SK-N-SH (cell line): ENCODE data around the gene STX3. TPM values are rescaled to one million over a fixed set of nuclear protein-coding genes. Genes with fewer than 3 reads are reported as not detected.

Source experiments
- CTCF ChIA-PET: fragments of 300-600, 350-600 bp; formaldehyde crosslinking; extraction: SDS; loops from one replicate; lab custom pipeline; 2021; lab: Yijun Ruan, JAX
- POLR2A ChIA-PET: fragments of 350-600 bp; sonication (Branson Sonifier 250); formaldehyde crosslinking; extraction: SDS; loops from one replicate; lab custom pipeline; 2020; ENCODE audit warnings: antibody characterized with exemption, inconsistent platforms; lab: Yijun Ruan, JAX
- DNase-seq: peaks from one replicate; pipeline ENCODE4 v3.0.0; 2012
- H2AFZ ChIP-seq: fragments of 200-600 bp; sonication (generic); 2 replicates; pipeline ENCODE4 v1.8.1; 2016; ENCODE audit warnings: antibody characterized with exemption, mild to moderate bottlenecking, low read depth
- H3F3A ChIP-seq: fragments of 200-600 bp; sonication (generic); replicated peaks from 2 replicates; pipeline ENCODE3; 2016; ENCODE audit warnings: antibody characterized with exemption, mild to moderate bottlenecking; ENCODE audit not compliant: insufficient read depth
- H3K27ac ChIP-seq, 2 experiments: fragments of 200-500 bp in 1 of 2; fragments of 200-600 bp in 1 of 2; sonication (Bioruptor generic) in 1 of 2; sonication (generic), shearing (Covaris generic) in 1 of 2; 2 replicates each; pipeline versions ENCODE4 v1.5.1 to v1.6.1; 2014 to 2016; ENCODE audit warnings: low read depth in 2 of 2, inconsistent platforms in 1 of 2, low read length in 1 of 2, mild to moderate bottlenecking in 1 of 2, mixed read lengths in 1 of 2
- H3K27me3 ChIP-seq: fragments of 200-600 bp; sonication (generic), shearing (Covaris generic); 2 replicates; pipeline ENCODE4 v1.6.1; 2016; ENCODE audit warnings: mixed run types; ENCODE audit not compliant: insufficient read depth
- H3K36me3 ChIP-seq, 2 experiments: fragments of 200-500 bp in 1 of 2; fragments of 200-600 bp in 1 of 2; sonication (Bioruptor generic) in 1 of 2; sonication (generic) in 1 of 2; replicated peaks in 1 of 2; 2 replicates each; pipeline versions ENCODE3 to v1.5.1; 2014 to 2016; ENCODE audit warnings: low read length in 1 of 2, mild to moderate bottlenecking in 1 of 2; ENCODE audit not compliant: insufficient read depth in 2 of 2, control insufficient read depth in 1 of 2
- H3K4me1 ChIP-seq, 2 experiments: fragments of 200-500 bp in 1 of 2; fragments of 200-600 bp in 1 of 2; sonication (Bioruptor generic) in 1 of 2; sonication (generic), shearing (Covaris generic) in 1 of 2; 2 replicates each; pipeline versions ENCODE4 v1.5.1 to v1.6.1; 2014 to 2016; ENCODE audit warnings: low read depth in 1 of 2, low read length in 1 of 2, mixed run types in 1 of 2; ENCODE audit not compliant: insufficient read depth in 2 of 2, control insufficient read depth in 1 of 2
- H3K4me2 ChIP-seq: fragments of 200-600 bp; sonication (generic), shearing (Covaris generic); 2 replicates; pipeline ENCODE4 v1.6.1; 2017; ENCODE audit warnings: mixed run types
- H3K4me3 ChIP-seq, 2 experiments: fragments of 200-500 bp in 1 of 2; fragments of 200-600 bp in 1 of 2; sonication (Bioruptor generic) in 1 of 2; sonication (generic), shearing (Covaris generic) in 1 of 2; 2 replicates each; pipeline versions ENCODE4 v1.5.1 to v1.8.1; 2014 to 2016; ENCODE audit warnings: low read depth in 2 of 2, inconsistent platforms in 1 of 2, low read length in 1 of 2, mild to moderate bottlenecking in 1 of 2, mixed read lengths in 1 of 2, moderate library complexity in 1 of 2
- H3K79me2 ChIP-seq: fragments of 200-600 bp; sonication (generic); 2 replicates; pipeline ENCODE4 v1.8.1; 2017; ENCODE audit warnings: mild to moderate bottlenecking; ENCODE audit not compliant: insufficient read depth
- H3K9ac ChIP-seq: fragments of 200-600 bp; sonication (generic); 2 replicates; pipeline ENCODE4 v1.6.1; 2017; ENCODE audit warnings: mixed run types
- H3K9me2 ChIP-seq: fragments of 200-600 bp; sonication (generic); 2 replicates; pipeline ENCODE4 v1.6.1; 2017; ENCODE audit warnings: mixed run types
- H3K9me3 ChIP-seq: fragments of 200-600 bp; sonication (generic); 2 replicates; pipeline ENCODE4 v1.6.1; 2017; ENCODE audit warnings: mixed run types, mild to moderate bottlenecking, moderate library complexity
- H4K20me1 ChIP-seq: fragments of 200-600 bp; sonication (generic); 2 replicates; pipeline ENCODE4 v1.6.1; 2017; ENCODE audit warnings: mild to moderate bottlenecking, mixed run types; ENCODE audit not compliant: insufficient read depth
- CHD2 ChIP-seq: fragments of 150-350 bp; IDR thresholded peaks from 2 replicates; pipeline ENCODE4 v1.6.1; 2018; ENCODE audit warnings: low read length; ENCODE audit not compliant: partially characterized antibody
- EZH2phosphoT487 ChIP-seq: fragments of 200-600 bp; sonication (generic); IDR thresholded peaks from 2 replicates; pipeline ENCODE4 v1.6.1; 2017; ENCODE audit warnings: low read depth, mixed run types, mild to moderate bottlenecking, antibody characterized with exemption, moderate library complexity, borderline replicate concordance
- FOXJ3 ChIP-seq: sonication (generic); formaldehyde crosslinking; IDR thresholded peaks from 2 replicates; pipeline ENCODE4 v1.5.1; 2020; ENCODE audit warnings: mild to moderate bottlenecking, missing genetic modification reagents
- GABPA ChIP-seq: IDR thresholded peaks from 2 replicates; pipeline ENCODE4 v1.4.0; 2012; ENCODE audit warnings: low read depth, mild to moderate bottlenecking
- GATA2 ChIP-seq: sonication (generic); formaldehyde crosslinking; IDR thresholded peaks from 2 replicates; pipeline ENCODE4 v1.5.0; 2020; ENCODE audit warnings: mild to moderate bottlenecking, missing genetic modification reagents
- JUND ChIP-seq: IDR thresholded peaks from 2 replicates; pipeline ENCODE4 v1.4.0; 2012
- MEF2A ChIP-seq: IDR thresholded peaks from 2 replicates; pipeline ENCODE4 v1.4.0; 2012; ENCODE audit warnings: low read depth, borderline replicate concordance
- NFIC ChIP-seq: IDR thresholded peaks from 2 replicates; pipeline ENCODE4 v1.4.0; 2012; ENCODE audit warnings: borderline replicate concordance
- POLR2AphosphoS5 ChIP-seq: IDR thresholded peaks from 2 replicates; pipeline ENCODE4 v1.6.1; 2012; ENCODE audit warnings: low read depth, low read length
- RFX5 ChIP-seq: IDR thresholded peaks from 2 replicates; pipeline ENCODE4 v1.6.1; 2012; ENCODE audit warnings: mild to moderate bottlenecking, improper control_type of control experiment, low read length
- RXRA ChIP-seq: IDR thresholded peaks from 2 replicates; pipeline ENCODE4 v1.4.0; 2012; ENCODE audit warnings: low read depth, mild to moderate bottlenecking, borderline replicate concordance
- TEAD4 ChIP-seq: IDR thresholded peaks from 2 replicates; pipeline ENCODE4 v1.4.0; 2012; ENCODE audit warnings: mild to moderate bottlenecking, borderline replicate concordance; ENCODE audit not compliant: insufficient read depth
- USF1 ChIP-seq: IDR thresholded peaks from 2 replicates; pipeline ENCODE4 v1.4.0; 2012; ENCODE audit warnings: low read depth, borderline replicate concordance
- USF2 ChIP-seq: fragments of 150-350 bp; IDR thresholded peaks from 2 replicates; pipeline ENCODE4 v1.6.1; 2017; ENCODE audit warnings: antibody characterized with exemption, low read length, low read depth, borderline replicate concordance
- WGBS: methylation state at CpG from one replicate; pipeline ENCODE4 v1.1.6; 2017; ENCODE audit warnings: low lambda C conversion rate; 5-methylcytosine and 5-hydroxymethylcytosine counted together
- polyA plus RNA-seq, 3 experiments: library from polyadenylated mRNA; depleted of rRNA; stranded (reverse); fragments of >200 nt; gene quantifications; 2 replicates each; pipeline ENCODE4 v1.2.3, GENCODE V29; 2012

The STX3 gene
- polyA plus RNA-seq, 1 of the 3 experiments (the other 2 are of a cell fraction) = 21.4 TPM

GRCh38 chr11:59765068-59765735, 10.0 kb downstream of the STX3 start:
- 88% methylated on average over 4 of the region's 4 CpGs for WGBS
- Histone ChIP-seq H3K27me3 (no peaks in the 10 kb centered on the region), H3K79me2 (peaks cover 96% of the 10 kb centered on the region), H3K36me3 (peaks cover 7 to 9% of the 10 kb centered on the region in 2 experiments), H3K4me1 (peaks cover 5% of the 10 kb centered on the region in 2 experiments; a peak in 2 of 4 replicates), H2AFZ (no peak overlapping the region), H3F3A (peaks cover 8% of the 10 kb centered on the region), H3K9me3 (no peaks in the 10 kb centered on the region), H3K4me2 (no peak overlapping the region), H3K9me2 (no peaks in the 10 kb centered on the region), H3K9ac (no peak overlapping the region), H3K27ac (no peak overlapping the region), H3K4me3 (no peak overlapping the region), H4K20me1 (peaks cover 88% of the 10 kb centered on the region)
- DNase-seq = no peak
- TF ChIP-seq MEF2A (no peak), GABPA (no peak), JUND (no peak), FOXJ3 (CRISPR knock-in tag) (no peak), TEAD4 (no peak), NFIC (no peak), USF2 (no peak), CHD2 (no peak), EZH2phosphoT487 (no peak), POLR2AphosphoS5 (no peak), RXRA (no peak)
- CTCF ChIA-PET = interaction anchor here (0.6 kb wide), 1 partner anchor 1364 kb away, joined by 3 read pairs; no protein-coding TSS in a partner anchor
- POLR2A ChIA-PET = no interaction called here

GRCh38 chr11:59766542-59767224, 11.5 kb downstream of the STX3 start:
- H3K9me2 ChIP-seq = no peaks in the 10 kb centered on the region
- no peak overlapping the region for H3K9ac ChIP-seq
- H4K20me1 ChIP-seq = peaks cover 85% of the 10 kb centered on the region
- 84% methylated on average over 3 of the region's 6 CpGs for WGBS
- no peak for DNase-seq
- peaks cover 2 to 4% of the 10 kb centered on the region in 2 experiments for H3K36me3 ChIP-seq
- H2AFZ ChIP-seq = no peak overlapping the region
- H3K4me2 ChIP-seq = no peak overlapping the region
- H3K27me3 ChIP-seq = no peaks in the 10 kb centered on the region
- peaks cover 89% of the 10 kb centered on the region for H3K79me2 ChIP-seq
- ChIA-PET CTCF (interaction anchor here (0.8 to 1.4 kb wide), 2 partner anchors 11 to 12 kb away, joined by 3 to 6 read pairs; partner anchors contain the start of gene STX3), POLR2A (no interaction called here)
- H3K9me3 ChIP-seq = no peaks in the 10 kb centered on the region
- H3K4me3 ChIP-seq = no peak overlapping the region
- no peak for TF ChIP-seq JUND
- TF ChIP-seq USF1 = no peak
- TF ChIP-seq FOXJ3 (CRISPR knock-in tag) = no peak
- no peak for TF ChIP-seq USF2
- TF ChIP-seq GATA2 (CRISPR knock-in tag) = no peak
- no peak for TF ChIP-seq RFX5
- H3F3A ChIP-seq = peaks cover 8% of the 10 kb centered on the region
- H3K4me1 ChIP-seq = peaks cover 2 to 5% of the 10 kb centered on the region in 2 experiments; a peak in 1 of 4 replicates
- no peak overlapping the region for H3K27ac ChIP-seq
